ENCODE data around the gene TET3. TPM values are rescaled to one million over a fixed set of nuclear protein-coding genes. Genes with fewer than 3 reads are reported as not detected.

TET3 gene
- polyA plus RNA-seq, 1 of the 3 experiments (the other 2 are of a cell fraction) = 1.6 TPM

DNA sequence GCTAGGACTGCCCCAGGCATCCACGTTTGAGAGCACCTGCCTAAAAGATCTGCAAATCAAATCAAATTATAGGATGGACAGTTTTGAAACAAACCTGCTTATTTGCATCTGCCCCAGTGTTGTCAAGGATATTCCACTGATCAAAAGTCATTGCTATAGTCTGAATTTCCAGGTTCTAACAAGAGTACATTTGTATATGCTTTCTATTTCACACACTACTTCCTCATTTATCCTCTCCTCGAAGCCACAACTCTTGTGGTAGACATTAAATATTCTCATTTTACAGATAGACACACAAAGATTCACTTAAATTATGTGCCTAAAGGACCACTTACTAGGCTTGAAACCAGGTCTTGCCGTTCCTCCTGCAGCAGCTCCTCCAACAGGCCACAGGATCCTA is 11.9 kb upstream of the TET3 start:
- no peak for DNase-seq
- Histone ChIP-seq H3K4me2 (no peak overlapping the region), H3K4me3 (ENCODE audit: low read depth in 2 of 2, low read length in 1 of 2) (no peak overlapping the region), H3K4me1 (ENCODE audit: control insufficient read depth in 1 of 2, insufficient read depth in 2 of 2, low read depth in 1 of 2, low read length in 1 of 2) (peaks cover 12 to 23% of the 10 kb centered on the region in 2 experiments), H3K9ac (no peak overlapping the region), H3K9me2 (no peaks in the 10 kb centered on the region), H4K20me1 (ENCODE audit: insufficient read depth) (no peaks in the 10 kb centered on the region), H3K36me3 (replicated peaks in 1 of 2; ENCODE audit: control insufficient read depth in 1 of 2, insufficient read depth in 2 of 2, low read length in 1 of 2) (no peaks in the 10 kb centered on the region), H3K79me2 (ENCODE audit: insufficient read depth) (no peaks in the 10 kb centered on the region), H3F3A (replicated peaks; ENCODE audit: insufficient read depth) (no peaks in the 10 kb centered on the region), H2AFZ (ENCODE audit: low read depth) (no peak overlapping the region), H3K27me3 (ENCODE audit: insufficient read depth) (no peaks in the 10 kb centered on the region), H3K9me3 (no peaks in the 10 kb centered on the region), H3K27ac (ENCODE audit: low read depth in 2 of 2, low read length in 1 of 2) (no peak overlapping the region)
- CTCF ChIA-PET = interaction anchor here (0.6 kb wide), 1 partner anchor 32 kb away, joined by 3 read pairs; no protein-coding TSS in a partner anchor
- no peak for TF ChIP-seq FOXJ3 (CRISPR knock-in tag; IDR thresholded peaks at IDR 0.05)
- no peak for TF ChIP-seq TEAD4 (IDR thresholded peaks at IDR 0.05; ENCODE audit: borderline replicate concordance, insufficient read depth)
- no peak for TF ChIP-seq RFX5 (IDR thresholded peaks at IDR 0.05; ENCODE audit: low read length)
- no peak for TF ChIP-seq SIN3A (IDR thresholded peaks at IDR 0.05; ENCODE audit: borderline replicate concordance, low read depth, low read length)
- TF ChIP-seq, protein P1, sequence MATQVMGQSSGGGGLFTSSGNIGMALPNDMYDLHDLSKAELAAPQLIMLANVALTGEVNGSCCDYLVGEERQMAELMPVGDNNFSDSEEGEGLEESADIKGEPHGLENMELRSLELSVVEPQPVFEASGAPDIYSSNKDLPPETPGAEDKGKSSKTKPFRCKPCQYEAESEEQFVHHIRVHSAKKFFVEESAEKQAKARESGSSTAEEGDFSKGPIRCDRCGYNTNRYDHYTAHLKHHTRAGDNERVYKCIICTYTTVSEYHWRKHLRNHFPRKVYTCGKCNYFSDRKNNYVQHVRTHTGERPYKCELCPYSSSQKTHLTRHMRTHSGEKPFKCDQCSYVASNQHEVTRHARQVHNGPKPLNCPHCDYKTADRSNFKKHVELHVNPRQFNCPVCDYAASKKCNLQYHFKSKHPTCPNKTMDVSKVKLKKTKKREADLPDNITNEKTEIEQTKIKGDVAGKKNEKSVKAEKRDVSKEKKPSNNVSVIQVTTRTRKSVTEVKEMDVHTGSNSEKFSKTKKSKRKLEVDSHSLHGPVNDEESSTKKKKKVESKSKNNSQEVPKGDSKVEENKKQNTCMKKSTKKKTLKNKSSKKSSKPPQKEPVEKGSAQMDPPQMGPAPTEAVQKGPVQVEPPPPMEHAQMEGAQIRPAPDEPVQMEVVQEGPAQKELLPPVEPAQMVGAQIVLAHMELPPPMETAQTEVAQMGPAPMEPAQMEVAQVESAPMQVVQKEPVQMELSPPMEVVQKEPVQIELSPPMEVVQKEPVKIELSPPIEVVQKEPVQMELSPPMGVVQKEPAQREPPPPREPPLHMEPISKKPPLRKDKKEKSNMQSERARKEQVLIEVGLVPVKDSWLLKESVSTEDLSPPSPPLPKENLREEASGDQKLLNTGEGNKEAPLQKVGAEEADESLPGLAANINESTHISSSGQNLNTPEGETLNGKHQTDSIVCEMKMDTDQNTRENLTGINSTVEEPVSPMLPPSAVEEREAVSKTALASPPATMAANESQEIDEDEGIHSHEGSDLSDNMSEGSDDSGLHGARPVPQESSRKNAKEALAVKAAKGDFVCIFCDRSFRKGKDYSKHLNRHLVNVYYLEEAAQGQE (IDR thresholded peaks at IDR 0.05; ENCODE audit: low read depth, low read length) = no peak
- no peak for TF ChIP-seq SMC3 (IDR thresholded peaks at IDR 0.05; ENCODE audit: low read depth, low read length)
- no peak for TF ChIP-seq RXRA (IDR thresholded peaks at IDR 0.05; ENCODE audit: borderline replicate concordance, low read depth)
- no peak for TF ChIP-seq POLR2AphosphoS5 (IDR thresholded peaks at IDR 0.05; ENCODE audit: low read depth, low read length)
- TF ChIP-seq RCOR1 (IDR thresholded peaks at IDR 0.05; ENCODE audit: low read length) = no peak
- WGBS (ENCODE audit: low lambda C conversion rate) = 76% methylated on average over 3 of the region's 3 CpGs
- POLR2A ChIA-PET = no interaction called here

DNA sequence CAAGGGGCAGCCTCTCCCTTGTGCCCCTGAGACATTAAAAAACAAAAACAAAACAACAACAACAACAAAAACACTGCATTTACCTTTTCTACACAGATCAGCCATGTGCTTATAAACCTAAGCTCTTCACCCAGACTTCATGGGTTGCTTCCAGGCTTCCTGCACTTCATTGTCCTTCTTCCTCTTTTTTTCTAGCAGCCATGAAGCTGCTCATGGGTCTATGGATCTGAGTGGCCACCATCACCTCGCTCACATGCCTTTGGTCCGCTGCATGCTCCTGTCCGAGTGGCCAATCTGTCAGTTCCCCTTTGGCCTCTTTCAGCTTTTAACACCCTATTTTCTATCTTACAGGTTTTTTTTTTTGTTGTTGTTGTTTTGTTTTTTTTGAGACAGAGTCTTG is 9.0 kb upstream of the TET3 start:
- Histone ChIP-seq H2AFZ (ENCODE audit: low read depth) (no peak overlapping the region), H3K9me3 (no peaks in the 10 kb centered on the region)

More for the DNA sequence above, 9.0 kb upstream of the TET3 start:
- H3K27me3 ChIP-seq (ENCODE audit: insufficient read depth) = no peaks in the 10 kb centered on the region
- peaks cover 8 to 25% of the 10 kb centered on the region in 2 experiments for H3K4me1 ChIP-seq (ENCODE audit: control insufficient read depth in 1 of 2, insufficient read depth in 2 of 2, low read depth in 1 of 2, low read length in 1 of 2)
- no peak overlapping the region for H3K9ac ChIP-seq
- DNase-seq = no peak
- H3K4me3 ChIP-seq (ENCODE audit: low read depth in 2 of 2, low read length in 1 of 2) = no peak overlapping the region
- no peaks in the 10 kb centered on the region for H4K20me1 ChIP-seq (ENCODE audit: insufficient read depth)
- H3K27ac ChIP-seq (ENCODE audit: low read depth in 2 of 2, low read length in 1 of 2) = no peak overlapping the region
- TF ChIP-seq, protein P2, sequence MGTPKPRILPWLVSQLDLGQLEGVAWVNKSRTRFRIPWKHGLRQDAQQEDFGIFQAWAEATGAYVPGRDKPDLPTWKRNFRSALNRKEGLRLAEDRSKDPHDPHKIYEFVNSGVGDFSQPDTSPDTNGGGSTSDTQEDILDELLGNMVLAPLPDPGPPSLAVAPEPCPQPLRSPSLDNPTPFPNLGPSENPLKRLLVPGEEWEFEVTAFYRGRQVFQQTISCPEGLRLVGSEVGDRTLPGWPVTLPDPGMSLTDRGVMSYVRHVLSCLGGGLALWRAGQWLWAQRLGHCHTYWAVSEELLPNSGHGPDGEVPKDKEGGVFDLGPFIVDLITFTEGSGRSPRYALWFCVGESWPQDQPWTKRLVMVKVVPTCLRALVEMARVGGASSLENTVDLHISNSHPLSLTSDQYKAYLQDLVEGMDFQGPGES (IDR thresholded peaks at IDR 0.05; ENCODE audit: low read depth, low read length) = no peak
- TF ChIP-seq RAD21 (IDR thresholded peaks at IDR 0.05; ENCODE audit: low read length) = no peak
- TF ChIP-seq RCOR1 (IDR thresholded peaks at IDR 0.05; ENCODE audit: low read length) = no peak
- TF ChIP-seq MXI1 (IDR thresholded peaks at IDR 0.05; ENCODE audit: low read depth, low read length) = no peak
- TF ChIP-seq NFIC (IDR thresholded peaks at IDR 0.05; ENCODE audit: borderline replicate concordance) = no peak
- TF ChIP-seq FOSL2 (IDR thresholded peaks at IDR 0.05; ENCODE audit: borderline replicate concordance, low read depth) = no peak
- TF ChIP-seq CHD2 (IDR thresholded peaks at IDR 0.05; ENCODE audit: low read length, partially characterized antibody) = no peak
- TF ChIP-seq YY1 (IDR thresholded peaks at IDR 0.05; ENCODE audit: low read depth) = no peak
- no peak for TF ChIP-seq MEF2A (IDR thresholded peaks at IDR 0.05; ENCODE audit: borderline replicate concordance, low read depth)
- TF ChIP-seq EZH2phosphoT487 (IDR thresholded peaks at IDR 0.05; ENCODE audit: borderline replicate concordance, low read depth) = no peak
- no peak for TF ChIP-seq RXRA (IDR thresholded peaks at IDR 0.05; ENCODE audit: borderline replicate concordance, low read depth)
- no peak for TF ChIP-seq SIN3A (IDR thresholded peaks at IDR 0.05; ENCODE audit: borderline replicate concordance, low read depth, low read length)
- TF ChIP-seq NRF1 (IDR thresholded peaks at IDR 0.05; ENCODE audit: low read depth, low read length) = no peak
- no peak for TF ChIP-seq POLR2AphosphoS5 (IDR thresholded peaks at IDR 0.05; ENCODE audit: low read depth, low read length)
- TF ChIP-seq EP300 (IDR thresholded peaks at IDR 0.05; ENCODE audit: borderline replicate concordance in 1 of 2, low read depth in 1 of 2, low read length in 1 of 2) = no peak
- no peaks in the 10 kb centered on the region for H3K9me2 ChIP-seq
- no peaks in the 10 kb centered on the region for H3K36me3 ChIP-seq (replicated peaks in 1 of 2; ENCODE audit: control insufficient read depth in 1 of 2, insufficient read depth in 2 of 2, low read length in 1 of 2)
- ChIA-PET CTCF (no interaction called here), POLR2A (no interaction called here)
- no peak overlapping the region for H3K4me2 ChIP-seq
- no peaks in the 10 kb centered on the region for H3K79me2 ChIP-seq (ENCODE audit: insufficient read depth)
- peaks cover 5% of the 10 kb centered on the region for H3F3A ChIP-seq (replicated peaks; ENCODE audit: insufficient read depth)
- 97% methylated on average over 3 of the region's 3 CpGs for WGBS (ENCODE audit: low lambda C conversion rate)
